IMR-90 (cell line): Measurements from ENCODE around the gene CREB5. TPM values are rescaled to one million over a fixed set of nuclear protein-coding genes. Genes with fewer than 3 reads are reported as not detected.
A peak's percentile ranks its signal among the peaks of the same experiment; 100 is the strongest.

Experiments used
- ATAC-seq: fragments of 200-7000 bp; cut with Tn5 transposase; 2 replicates; pipeline ENCODE4 v1.9.1; 2020; ENCODE audit warnings: low read depth, mild to moderate bottlenecking, moderate library complexity
- BruUV-seq: library from RNA; stranded (reverse); fragments of 400-500 nt; replicated peaks from 2 replicates; lab custom pipeline; 2021; lab: Mats Ljungman, UMichigan
- CTCF ChIA-PET: fragments of 300-600 bp; formaldehyde crosslinking; extraction: SDS; loops from one replicate; lab custom pipeline; 2021; ENCODE audit warnings: antibody characterized with exemption; lab: Yijun Ruan, JAX
- POLR2A ChIA-PET: fragments of 300-600 bp; sonication (Branson Sonifier 250); formaldehyde crosslinking; loops from one replicate; lab custom pipeline; 2022; ENCODE audit warnings: antibody characterized with exemption; ENCODE audit not compliant: unreplicated experiment; lab: Charles Lee
- DNase-seq: peaks from one replicate; pipeline ENCODE4 v3.0.0; 2013
- H2AFZ ChIP-seq: replicated peaks from 2 replicates; pipeline ENCODE3; 2013; ENCODE audit warnings: low read length, mild to moderate bottlenecking; ENCODE audit not compliant: poor library complexity
- H2AK5ac ChIP-seq: 2 replicates; pipeline ENCODE4 v1.6.1; 2013; ENCODE audit warnings: low read depth, low read length, inconsistent platforms
- H2AK9ac ChIP-seq: replicated peaks from 2 replicates; pipeline ENCODE3; 2013; ENCODE audit warnings: mild to moderate bottlenecking, low read depth, low read length, moderate library complexity; ENCODE audit not compliant: poor library complexity
- H2BK120ac ChIP-seq: 2 replicates; pipeline ENCODE4 v1.6.1; 2013; ENCODE audit warnings: low read depth, low read length, inconsistent platforms
- H2BK15ac ChIP-seq: 3 replicates; pipeline ENCODE4 v1.6.1; 2013; ENCODE audit warnings: low read depth, low read length, inconsistent platforms
- H2BK20ac ChIP-seq: 2 replicates; pipeline ENCODE4 v1.6.1; 2013; ENCODE audit warnings: low read depth, mild to moderate bottlenecking, inconsistent platforms, low read length, moderate library complexity
- H2BK5ac ChIP-seq: 2 replicates; pipeline ENCODE4 v1.6.1; 2013; ENCODE audit warnings: mild to moderate bottlenecking, low read depth, low read length, inconsistent platforms; ENCODE audit not compliant: poor library complexity, severe bottlenecking
- H3K14ac ChIP-seq: replicated peaks from 2 replicates; pipeline ENCODE4 v1.6.1; 2013; ENCODE audit warnings: low read depth, low read length, inconsistent platforms
- H3K18ac ChIP-seq: 2 replicates; pipeline ENCODE4 v1.6.1; 2013; ENCODE audit warnings: low read depth, low read length, control low read depth
- H3K23ac ChIP-seq: 2 replicates; pipeline ENCODE4 v1.6.1; 2013; ENCODE audit warnings: low read depth, low read length, inconsistent platforms
- H3K27ac ChIP-seq: 2 replicates; pipeline ENCODE4 v1.5.1; 2013; ENCODE audit warnings: mild to moderate bottlenecking, control low read depth, low read length; ENCODE audit not compliant: insufficient read depth
- H3K27me3 ChIP-seq: 2 replicates; pipeline ENCODE4 v1.6.1; 2013; ENCODE audit warnings: low read length; ENCODE audit not compliant: control insufficient read depth, insufficient read depth
- H3K36me3 ChIP-seq: 2 replicates; pipeline ENCODE4 v1.6.1; 2013; ENCODE audit warnings: low read length, mixed read lengths; ENCODE audit not compliant: control insufficient read depth, insufficient read depth
- H3K4ac ChIP-seq: 2 replicates; pipeline ENCODE4 v1.6.1; 2013; ENCODE audit warnings: low read depth, low read length, inconsistent platforms
- H3K4me1 ChIP-seq: 2 replicates; pipeline ENCODE4 v1.6.1; 2013; ENCODE audit warnings: low read length, mixed read lengths; ENCODE audit not compliant: control insufficient read depth, insufficient read depth
- H3K4me2 ChIP-seq: 2 replicates; pipeline ENCODE4 v1.6.1; 2013; ENCODE audit warnings: low read depth, mild to moderate bottlenecking, control low read depth, low read length, moderate library complexity
- H3K4me3 ChIP-seq: 2 replicates; pipeline ENCODE4 v1.5.1; 2013; ENCODE audit warnings: low read depth, mild to moderate bottlenecking, control low read depth, low read length, moderate library complexity; ENCODE audit not compliant: insufficient read depth
- H3K56ac ChIP-seq: 2 replicates; pipeline ENCODE4 v1.6.1; 2013; ENCODE audit warnings: low read length, inconsistent platforms; ENCODE audit not compliant: insufficient read depth; ENCODE audit errors: extremely low read depth
- H3K79me1 ChIP-seq, 2 experiments: 2 replicates each; pipeline ENCODE4 v1.6.1; 2013; ENCODE audit warnings: low read length in 2 of 2, inconsistent platforms in 1 of 2, low read depth in 1 of 2
- H3K9ac ChIP-seq: 2 replicates; pipeline ENCODE4 v1.6.1; 2013; ENCODE audit warnings: low read depth, low read length, control low read depth
- H3K9me1 ChIP-seq: 2 replicates; pipeline ENCODE4 v1.6.1; 2013; ENCODE audit warnings: low read length, inconsistent platforms; ENCODE audit not compliant: insufficient read depth
- H3K9me3 ChIP-seq: 2 replicates; pipeline ENCODE4 v1.6.1; 2013; ENCODE audit warnings: low read length; ENCODE audit not compliant: control insufficient read depth, insufficient read depth
- H4K20me1 ChIP-seq: 2 replicates; pipeline ENCODE4 v1.6.1; 2013; ENCODE audit warnings: low read length, inconsistent platforms; ENCODE audit not compliant: insufficient read depth
- H4K5ac ChIP-seq: 2 replicates; pipeline ENCODE4 v1.6.1; 2013; ENCODE audit warnings: mild to moderate bottlenecking, low read depth, low read length, control low read depth
- H4K8ac ChIP-seq, 2 experiments: 2 replicates each; pipeline ENCODE4 v1.6.1; 2013; ENCODE audit warnings: low read depth in 2 of 2, low read length in 2 of 2, control low read depth in 1 of 2, inconsistent platforms in 1 of 2
- H4K91ac ChIP-seq: 2 replicates; pipeline ENCODE4 v1.6.1; 2013; ENCODE audit warnings: low read depth, low read length, inconsistent platforms; ENCODE audit not compliant: insufficient read depth
- CEBPB ChIP-seq: IDR thresholded peaks from 2 replicates; pipeline ENCODE4 v1.6.1; 2012; ENCODE audit warnings: low read depth, low read length, improper control_type of control experiment
- CHD1 ChIP-seq: IDR thresholded peaks from 2 replicates; pipeline ENCODE4 v1.6.1; 2012; ENCODE audit warnings: low read depth, low read length, improper control_type of control experiment
- CTCF ChIP-seq: conservative IDR thresholded peaks from 2 replicates; pipeline ENCODE4 v1.5.1; 2012; ENCODE audit warnings: mild to moderate bottlenecking, low read depth, low read length, improper control_type of control experiment
- ELK1 ChIP-seq: fragments of 150-350 bp; IDR thresholded peaks from 2 replicates; pipeline ENCODE4 v1.6.1; 2016; ENCODE audit warnings: low read depth, mild to moderate bottlenecking, low read length, moderate library complexity, borderline replicate concordance
- FOS ChIP-seq: fragments of 150-350 bp; IDR thresholded peaks from 2 replicates; pipeline ENCODE4 v1.6.1; 2016; ENCODE audit warnings: low read depth, low read length
- MAZ ChIP-seq: IDR thresholded peaks from 2 replicates; pipeline ENCODE4 v1.6.1; 2012; ENCODE audit warnings: low read depth, mild to moderate bottlenecking, low read length, improper control_type of control experiment, moderate library complexity, borderline replicate concordance
- MXI1 ChIP-seq: IDR thresholded peaks from 2 replicates; pipeline ENCODE4 v1.6.1; 2012; ENCODE audit warnings: low read depth, mild to moderate bottlenecking, low read length, moderate library complexity, borderline replicate concordance
- NFE2L2 ChIP-seq: fragments of 150-350 bp; IDR thresholded peaks from 2 replicates; pipeline ENCODE4 v1.6.1; 2016; ENCODE audit warnings: low read depth, mild to moderate bottlenecking, low read length
- RCOR1 ChIP-seq: IDR thresholded peaks from 2 replicates; pipeline ENCODE4 v1.6.1; 2012; ENCODE audit warnings: mild to moderate bottlenecking, low read length, improper control_type of control experiment; ENCODE audit not compliant: insufficient replicate concordance
- RFX5 ChIP-seq: IDR thresholded peaks from 2 replicates; pipeline ENCODE4 v1.8.0; 2012; ENCODE audit warnings: low read depth, mild to moderate bottlenecking, low read length, moderate library complexity
- SMC3 ChIP-seq: fragments of 150-350 bp; IDR thresholded peaks from 2 replicates; pipeline ENCODE4 v1.6.1; 2016; ENCODE audit warnings: low read depth, mild to moderate bottlenecking, antibody characterized with exemption, low read length, moderate library complexity
- USF2 ChIP-seq: fragments of 150-350 bp; IDR thresholded peaks from 2 replicates; pipeline ENCODE4 v1.6.1; 2017; ENCODE audit warnings: mild to moderate bottlenecking, antibody characterized with exemption, low read length, low read depth
- WGBS, 2 experiments: methylation state at CpG; one replicate each; pipeline versions ENCODE4 v1.1.5 to v1.1.7; 2013; ENCODE audit warnings: missing lambda C conversion rate in 2 of 2; ENCODE audit not compliant: insufficient read length in 1 of 2; ENCODE audit errors: extremely low coverage in 2 of 2; 5-methylcytosine and 5-hydroxymethylcytosine counted together
- dilution Hi-C: fragments of 300-500 bp; cut with HindIII; formaldehyde crosslinking; loops from one replicate; pipeline ENCODE4 v1.14.3; 2018; ENCODE audit warnings: low sequenced_read_pairs; ENCODE audit not compliant: unreplicated experiment
- in situ Hi-C: fragments of 300-500 bp; cut with MboI; formaldehyde crosslinking; loops from 3 replicates; pipeline ENCODE4 v1.14.3; 2019; ENCODE audit warnings: low sequenced_read_pairs, inconsistent platforms, mixed read lengths
- intact Hi-C: fragments of 100-400 bp; cut with micrococcal nuclease; formaldehyde crosslinking; loops from 2 replicates; pipeline ENCODE4 v1.10.0; 2022
- polyA plus RNA-seq, 3 experiments: library from polyadenylated mRNA; depleted of rRNA; stranded (reverse); fragments of >200 nt; gene quantifications; 2 replicates each; pipeline ENCODE4 v1.2.3, GENCODE V29; 2012; ENCODE audit warnings: low replicate concordance in 1 of 3
- total RNA-seq: library from RNA; depleted of rRNA; stranded (reverse); fragments of >200 nt; gene quantifications from 2 replicates; pipeline ENCODE4 v1.2.3, GENCODE V29; 2012

CREB5 gene
- total and polyA plus RNA-seq, 2 of the 4 experiments (the other 2 are of a cell fraction) = 7.3 to 13.1 TPM

GRCh38 chr7:28410628-28411531 is 1.4 kb upstream of the CREB5 start:
- ChIA-PET POLR2A (no interaction called here), CTCF (no interaction called here)
- H3K4me2 ChIP-seq = peak overlapping the region; percentile 99
- no peak overlapping the region for H2BK20ac ChIP-seq
- no peak overlapping the region for H2AK5ac ChIP-seq
- H3K14ac ChIP-seq = no peak overlapping the region; the same call in 1 of the 2 replicates
- H2AFZ ChIP-seq = peak overlapping the region; percentile 87
- no peak overlapping the region for H2BK120ac ChIP-seq
- intact Hi-C loops (loop anchor here (5.0 kb wide), 3 partner anchors 121 to 441 kb away; no protein-coding TSS in a partner anchor), in situ Hi-C loops (no loop called here), dilution Hi-C loops (no loop called here)
- H4K5ac ChIP-seq = no peak overlapping the region; the same call in 1 of the 2 replicates
- no peak overlapping the region for H4K91ac ChIP-seq
- H3K9me3 ChIP-seq = no peaks in the 10 kb centered on the region
- no CpG with 5 or more reads among the region's 28 CpGs for WGBS, 2 experiments
- no TSS peak for BruUV-seq
- H2BK15ac ChIP-seq = no peak overlapping the region
- no peaks in the 10 kb centered on the region for H3K36me3 ChIP-seq
- peaks cover 7% of the 10 kb centered on the region; the same call in 1 of the 2 replicates for H3K4me1 ChIP-seq
- no peaks in the 10 kb centered on the region for H3K27me3 ChIP-seq
- peak overlapping the region in 1 of 2 experiments; percentile 20; a peak in 1 of 4 replicates for H4K8ac ChIP-seq
- peak overlapping the region; percentile 49 for H3K23ac ChIP-seq
- H3K18ac ChIP-seq = peak overlapping the region; percentile 59; the same call in 1 of the 2 replicates
- no peak overlapping the region for H3K4ac ChIP-seq
- DNase-seq = peak; percentile 90
- peak overlapping the region; percentile 66 for H3K4me3 ChIP-seq
- H3K9me1 ChIP-seq = 0 out of 2 replicates have a peak, but pooled peaks cover 3% of the 10 kb centered on the region
- peaks cover 3 to 9% of the 10 kb centered on the region in 2 experiments; a peak in 2 of 4 replicates for H3K79me1 ChIP-seq
- peak overlapping the region; percentile 74 for H3K9ac ChIP-seq
- 0 out of 2 replicates have a peak, but pooled peaks cover 3% of the 10 kb centered on the region for H4K20me1 ChIP-seq
- H3K56ac ChIP-seq = no peak overlapping the region; the same call in 1 of the 2 replicates
- H2BK5ac ChIP-seq = peak overlapping the region; percentile 80
- H2AK9ac ChIP-seq = peak overlapping the region; percentile 78
- peak overlapping the region; percentile 65 for H3K27ac ChIP-seq
- no peak; the same call in 1 of the 2 replicates for ATAC-seq
- 0 out of 2 replicates have a peak, but pooled peaks have one; percentile 8 for TF ChIP-seq FOS
- TF ChIP-seq CEBPB = peak; percentile 50; the same call in 1 of the 2 replicates
- TF ChIP-seq CHD1 = peak; percentile 36; the same call in 1 of the 2 replicates
- no peak for TF ChIP-seq SMC3
- no peak for TF ChIP-seq USF2
- no peak for TF ChIP-seq RCOR1
- no peak for TF ChIP-seq RFX5
- no peak for TF ChIP-seq CTCF
- peak; percentile 22; the same call in 1 of the 2 replicates for TF ChIP-seq MAZ
- no peak for TF ChIP-seq ELK1
- 0 out of 2 replicates have a peak, but pooled peaks have one; percentile 38 for TF ChIP-seq MXI1
- no peak for TF ChIP-seq NFE2L2
